HS-27A (cell line): ENCODE measurements around the gene PTGES.
"Not testable (repeated sequence)": the region's sequence is repeated elsewhere in the genome, so short reads cannot be mapped to it uniquely, and the experiment has no call there.

Experiments
- DNase-seq: peaks from one replicate; pipeline ENCODE4 v3.0.0-alpha.2; 2012; ENCODE audit warnings: low read depth, missing footprints

Gene PTGES

DNA sequence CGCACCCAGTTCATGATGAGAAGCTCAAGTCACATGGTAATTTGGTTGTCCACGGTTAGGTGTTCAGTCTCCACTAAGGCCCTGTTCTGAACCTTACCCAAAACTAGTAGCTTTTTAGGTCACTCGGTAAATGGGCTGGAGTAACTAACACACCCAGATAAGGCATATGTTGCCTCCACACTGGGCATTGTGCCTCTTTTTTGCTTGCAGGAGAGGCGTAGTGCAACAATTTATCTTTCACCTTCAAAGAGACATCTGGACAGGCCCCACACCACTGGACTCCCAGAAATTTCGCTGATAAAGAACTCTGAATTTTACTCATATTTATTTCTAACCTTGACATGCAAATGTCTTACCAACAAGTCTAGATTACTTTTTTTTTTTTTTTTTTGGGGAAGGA lies 16.8 kb upstream of the PTGES start:
- DNase-seq = no peak

DNA sequence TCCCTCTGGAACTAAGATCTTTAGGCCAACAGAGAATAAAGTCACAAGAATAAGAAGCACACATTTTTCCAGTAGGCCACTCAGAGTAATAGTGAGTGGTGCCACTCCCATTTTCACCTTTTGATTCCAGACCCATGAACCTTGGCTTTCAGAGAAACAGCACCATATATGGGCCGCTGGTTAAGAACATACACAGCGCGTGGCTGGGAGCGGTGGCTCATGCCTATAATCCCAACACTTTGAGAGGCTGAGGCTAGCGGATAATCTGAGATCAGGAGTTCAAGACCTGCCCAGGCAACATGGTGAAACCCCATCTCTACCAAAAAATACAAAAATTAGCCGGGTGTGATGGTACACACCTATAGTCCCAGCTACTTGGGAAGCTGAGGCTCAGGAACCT lies 15.6 kb upstream of the PTGES start:
- DNase-seq = no peak

DNA sequence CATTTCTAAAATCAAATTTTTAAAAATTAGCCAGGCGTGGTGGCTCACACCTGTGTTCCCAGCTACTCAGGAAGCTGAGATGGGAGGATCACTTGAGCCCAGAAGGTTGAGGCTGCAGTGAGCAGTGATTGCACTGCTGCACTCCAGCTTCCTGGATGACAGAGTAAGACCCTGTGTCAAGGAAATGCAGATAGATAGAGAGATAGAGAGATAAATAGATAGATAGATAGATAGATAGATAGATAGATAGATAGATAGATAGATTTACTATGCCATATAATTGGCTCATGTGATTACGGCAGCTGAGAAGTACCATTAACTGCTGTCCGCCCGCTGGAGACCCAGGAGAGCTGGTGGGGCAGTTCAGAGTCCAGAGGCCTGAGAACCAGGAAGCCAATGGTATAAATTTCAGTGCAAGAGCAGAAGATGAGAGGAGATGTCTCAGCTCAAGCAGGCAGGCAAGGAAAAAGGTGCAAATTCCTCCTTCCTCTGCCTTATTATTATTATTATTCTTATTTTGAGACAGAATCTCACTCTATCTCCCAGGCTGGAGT lies 13.0 kb upstream of the PTGES start:
- no peak for DNase-seq

DNA sequence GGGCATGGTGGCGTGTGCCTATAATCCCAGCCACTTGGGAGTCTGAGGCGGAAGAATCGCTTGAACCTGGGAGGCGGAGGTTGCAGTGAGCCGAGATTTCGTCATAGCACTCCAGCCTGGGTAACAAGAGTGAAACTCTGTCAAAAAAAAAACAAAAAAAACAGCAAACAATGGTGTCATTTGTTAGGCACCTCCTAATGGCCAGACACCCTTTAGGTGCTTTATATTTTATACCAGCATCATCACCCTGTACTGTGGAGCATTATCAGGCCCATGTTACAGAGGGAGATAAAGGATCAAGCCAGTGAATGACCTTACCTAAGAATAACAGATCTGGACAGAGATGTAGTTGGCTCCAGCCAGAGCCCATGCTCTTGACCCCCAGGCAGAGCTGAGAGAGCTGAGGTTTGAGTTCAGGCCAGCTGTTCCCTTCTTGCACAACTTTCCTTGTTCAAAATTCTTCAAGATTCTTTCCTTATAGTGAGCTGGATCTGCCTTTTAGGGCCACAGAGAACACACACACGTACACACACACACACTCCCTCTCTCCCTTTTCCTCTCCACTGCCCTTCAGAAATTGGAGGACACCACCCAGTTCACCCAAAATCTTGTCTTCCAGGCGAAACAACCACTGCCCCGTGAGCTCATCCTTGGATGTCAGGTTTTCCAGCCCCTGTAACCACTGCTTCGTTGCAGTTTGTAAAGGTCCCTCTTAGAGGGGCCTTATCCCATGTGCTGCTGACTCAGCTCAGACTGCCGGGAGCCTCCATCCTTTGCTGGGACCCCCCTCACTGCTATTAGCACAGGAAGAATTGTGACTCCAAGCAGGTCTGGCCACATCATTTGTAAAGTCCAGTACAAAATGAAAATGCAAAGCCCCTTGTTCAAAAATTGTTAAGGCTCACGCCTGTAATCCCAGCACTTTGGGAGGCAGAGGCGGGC lies 10.4 kb upstream of the PTGES start:
- no peak for DNase-seq

DNA sequence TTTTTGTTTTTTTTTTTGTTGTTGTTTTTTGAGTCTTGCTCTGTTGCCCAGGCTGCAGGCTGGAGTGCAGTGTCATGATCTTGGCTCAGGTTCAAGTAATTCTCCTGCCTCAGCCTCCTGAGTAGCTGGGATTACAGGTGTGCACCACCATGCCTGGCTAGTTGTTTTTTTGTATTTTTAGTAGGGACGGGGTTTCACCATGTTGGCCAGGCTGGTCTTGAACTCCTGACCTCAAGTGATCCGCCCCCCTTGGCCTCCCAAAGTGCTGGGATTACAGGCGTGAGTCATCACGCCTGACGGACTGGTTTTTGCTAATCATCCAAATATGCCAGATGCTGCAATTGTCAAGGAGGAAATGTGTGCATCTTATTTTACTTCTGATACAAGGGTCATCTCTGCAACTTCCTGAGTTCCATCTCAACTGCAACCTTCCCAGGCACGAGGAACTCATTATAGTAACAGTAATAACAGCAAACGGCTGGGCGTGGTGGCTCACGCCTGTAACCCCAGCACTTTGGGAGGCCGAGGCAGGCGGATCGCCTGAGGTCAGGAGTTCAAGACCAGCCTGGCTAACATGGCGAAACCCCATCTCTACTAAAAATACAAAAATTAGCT lies 9.6 kb upstream of the PTGES start:
- not testable (repeated sequence) for DNase-seq

DNA sequence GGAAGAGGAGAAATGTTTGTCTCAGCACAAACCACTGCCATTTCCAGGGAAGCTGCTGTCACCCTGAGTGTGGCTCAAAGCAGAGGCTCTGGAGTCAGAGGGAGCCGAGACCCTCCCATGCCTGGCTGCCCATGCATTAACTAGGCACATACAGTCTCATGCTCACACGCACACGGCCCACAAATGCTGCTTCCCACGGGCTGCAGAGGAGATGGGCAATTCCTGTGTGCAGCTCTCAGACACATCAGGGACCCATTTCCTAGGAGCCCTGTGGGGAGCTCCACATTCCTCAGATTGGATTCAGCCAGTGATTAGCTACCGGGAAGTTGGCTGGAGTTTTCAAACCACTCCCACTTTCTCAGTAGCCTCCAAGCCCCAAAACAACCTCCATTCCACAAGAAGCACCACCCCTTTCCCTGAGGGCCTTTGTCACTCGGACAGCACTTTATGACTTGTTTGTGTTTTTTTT lies 9.1 kb upstream of the PTGES start:
- DNase-seq = no peak

DNA sequence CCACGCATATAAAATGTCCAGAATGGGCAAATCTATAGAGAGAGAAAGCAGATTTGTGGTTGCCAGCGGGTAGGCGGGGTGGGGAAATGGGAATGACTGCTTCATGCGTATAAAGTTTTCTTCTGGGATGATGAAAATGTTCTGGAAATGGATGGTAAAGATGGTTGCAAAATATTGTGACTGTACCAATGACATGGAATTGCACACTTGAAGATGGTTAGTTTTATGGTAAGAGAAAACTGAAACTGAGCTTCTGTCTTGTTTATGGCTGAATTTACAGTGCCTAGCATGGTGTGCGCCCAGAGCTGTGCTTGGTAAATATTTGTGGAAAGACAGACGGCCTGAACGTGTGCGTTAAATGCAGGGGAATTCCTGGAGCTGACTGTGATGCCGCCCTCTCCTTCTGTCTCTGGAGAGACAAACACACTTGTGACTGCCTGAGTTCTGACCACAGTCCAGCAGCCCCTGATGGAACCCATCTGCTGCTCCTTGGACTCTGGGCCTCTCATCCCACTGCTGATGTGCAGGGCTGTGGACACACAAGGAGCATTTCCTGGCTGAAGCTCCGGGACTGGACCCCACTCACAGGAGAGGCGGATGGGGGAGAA lies 8.6 kb upstream of the PTGES start:
- DNase-seq = no peak

DNA sequence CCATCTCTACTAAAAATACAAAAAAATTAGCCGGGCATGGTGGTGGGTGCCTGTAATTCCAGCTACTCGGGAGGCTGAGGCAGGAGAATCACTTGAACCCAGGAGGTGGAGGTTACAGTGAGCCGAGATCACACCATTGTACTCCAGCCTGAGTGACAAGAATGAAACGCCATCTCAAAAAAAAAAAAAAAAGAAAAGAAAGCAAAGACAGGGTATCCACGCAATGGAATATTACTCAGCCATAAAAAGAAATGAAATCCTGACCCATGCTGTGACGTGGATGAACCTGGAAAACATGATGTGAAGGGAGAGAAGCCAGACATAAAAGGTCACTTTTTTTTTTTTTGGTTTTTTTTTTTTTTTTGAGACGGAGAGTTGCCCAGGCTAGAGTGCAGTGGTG lies 7.9 kb upstream of the PTGES start:
- DNase-seq = not testable (repeated sequence)

DNA sequence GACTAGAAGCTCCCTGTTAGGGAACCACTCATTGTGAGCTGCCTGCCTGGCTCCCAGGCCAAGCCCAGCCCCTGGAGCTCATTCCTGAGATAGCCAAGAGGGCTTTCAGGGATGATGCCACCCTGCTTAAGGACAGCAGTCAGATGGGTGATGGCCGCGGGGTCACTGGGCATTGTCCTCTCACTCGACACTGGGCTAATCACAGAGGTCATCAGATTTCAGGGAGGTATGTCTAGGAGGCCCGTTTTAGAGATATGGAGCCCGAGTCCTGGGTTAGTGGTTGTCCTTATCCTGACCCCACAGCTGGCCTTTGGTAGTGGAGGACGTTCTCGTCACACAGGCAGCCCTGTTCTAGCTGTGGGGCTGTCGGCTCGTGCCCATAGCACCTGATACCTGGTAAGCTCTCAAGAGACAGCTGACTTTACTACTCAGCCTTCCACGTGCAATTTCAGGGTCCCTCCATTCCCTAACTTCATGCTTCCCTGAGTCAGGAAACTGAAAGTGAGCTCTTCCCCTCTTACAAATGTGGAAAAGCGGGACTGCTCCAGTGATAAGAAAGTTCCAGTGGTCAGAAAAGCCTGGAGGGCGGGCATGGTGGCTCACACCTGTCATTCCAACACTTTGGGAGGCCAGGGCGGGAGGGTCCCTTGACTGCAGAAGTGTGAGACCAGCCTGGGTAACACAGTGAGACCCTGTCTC lies 7.1 kb upstream of the PTGES start:
- no peak for DNase-seq

DNA sequence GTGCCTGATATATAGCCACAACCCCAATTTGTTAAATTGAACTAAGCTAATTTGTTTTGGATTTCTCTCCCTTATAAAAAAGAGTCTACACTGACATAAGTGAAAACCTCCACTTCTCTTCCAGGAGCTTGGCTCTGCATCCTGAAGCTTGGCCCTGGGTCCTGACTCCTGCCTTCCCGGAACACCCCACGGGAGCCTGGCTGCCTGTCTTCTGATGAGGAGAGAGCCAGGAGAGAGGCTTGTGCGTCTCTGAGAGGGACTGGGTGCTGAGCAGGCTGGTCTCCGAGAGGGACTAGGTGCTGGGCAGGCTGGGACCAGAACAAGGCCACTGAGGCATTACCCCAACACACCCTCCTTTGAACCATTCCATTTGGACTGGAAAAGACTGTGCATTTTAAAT lies 6.5 kb upstream of the PTGES start:
- no peak for DNase-seq

DNA sequence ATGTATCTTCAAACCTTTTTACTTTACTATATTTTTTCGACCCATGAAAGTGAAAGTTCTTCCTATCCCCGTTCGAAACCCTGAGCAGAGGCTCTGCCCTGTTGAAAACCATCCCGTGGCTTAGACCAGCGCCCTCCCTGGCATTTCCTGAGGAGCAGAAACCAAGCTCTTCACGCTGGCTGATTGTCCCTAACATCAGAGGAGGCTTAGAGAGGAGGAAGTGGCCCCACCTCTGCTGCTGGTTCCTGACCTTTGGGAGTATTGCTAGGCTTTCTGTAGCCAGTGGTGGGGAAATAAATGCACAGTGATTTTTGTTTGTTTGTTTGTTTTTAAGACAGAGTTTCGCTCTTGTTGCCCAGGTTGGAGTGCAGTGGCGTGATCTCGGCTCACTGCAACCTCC lies 4.2 kb upstream of the PTGES start:
- DNase-seq = no peak

DNA sequence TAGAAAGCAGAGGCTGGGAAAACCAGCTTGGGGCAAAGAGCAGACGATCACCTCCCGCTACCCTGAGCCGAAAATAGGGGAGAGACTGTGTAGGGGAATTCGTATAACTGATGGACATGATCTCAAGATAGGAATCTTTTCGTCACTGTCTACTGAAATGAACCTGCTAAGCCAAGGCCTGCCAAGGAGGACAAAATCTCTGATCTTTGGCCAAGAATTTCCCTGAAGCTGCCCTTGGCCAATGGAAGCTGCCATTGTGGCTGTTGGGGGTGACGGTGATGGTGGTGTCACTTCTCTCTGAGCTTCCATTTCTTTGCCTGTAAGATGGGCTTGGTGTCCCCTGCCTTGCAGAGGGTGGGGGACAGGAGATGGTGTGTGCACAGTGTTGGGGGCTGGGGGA lies 3.3 kb upstream of the PTGES start:
- DNase-seq = no peak

DNA sequence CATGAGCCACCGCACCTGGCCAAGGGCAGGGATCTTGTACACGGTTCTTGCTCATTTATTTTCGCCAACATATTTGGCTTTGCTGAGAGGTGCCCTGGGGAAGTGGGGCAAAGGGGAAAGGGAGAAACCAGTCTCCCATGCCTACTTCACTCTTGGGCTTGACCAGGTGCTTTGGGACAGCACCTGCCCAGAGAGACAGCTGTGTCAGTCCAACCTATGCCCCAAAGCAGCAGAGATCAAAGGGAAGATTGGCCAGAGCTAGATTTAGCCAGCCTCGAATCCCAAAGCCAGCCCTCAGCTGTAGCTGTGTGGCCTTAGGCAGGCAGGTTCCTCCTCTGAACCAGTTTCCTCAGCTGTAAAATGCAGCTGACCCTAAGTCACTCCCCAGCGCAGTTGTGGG lies 2.3 kb upstream of the PTGES start:
- no peak for DNase-seq

DNA sequence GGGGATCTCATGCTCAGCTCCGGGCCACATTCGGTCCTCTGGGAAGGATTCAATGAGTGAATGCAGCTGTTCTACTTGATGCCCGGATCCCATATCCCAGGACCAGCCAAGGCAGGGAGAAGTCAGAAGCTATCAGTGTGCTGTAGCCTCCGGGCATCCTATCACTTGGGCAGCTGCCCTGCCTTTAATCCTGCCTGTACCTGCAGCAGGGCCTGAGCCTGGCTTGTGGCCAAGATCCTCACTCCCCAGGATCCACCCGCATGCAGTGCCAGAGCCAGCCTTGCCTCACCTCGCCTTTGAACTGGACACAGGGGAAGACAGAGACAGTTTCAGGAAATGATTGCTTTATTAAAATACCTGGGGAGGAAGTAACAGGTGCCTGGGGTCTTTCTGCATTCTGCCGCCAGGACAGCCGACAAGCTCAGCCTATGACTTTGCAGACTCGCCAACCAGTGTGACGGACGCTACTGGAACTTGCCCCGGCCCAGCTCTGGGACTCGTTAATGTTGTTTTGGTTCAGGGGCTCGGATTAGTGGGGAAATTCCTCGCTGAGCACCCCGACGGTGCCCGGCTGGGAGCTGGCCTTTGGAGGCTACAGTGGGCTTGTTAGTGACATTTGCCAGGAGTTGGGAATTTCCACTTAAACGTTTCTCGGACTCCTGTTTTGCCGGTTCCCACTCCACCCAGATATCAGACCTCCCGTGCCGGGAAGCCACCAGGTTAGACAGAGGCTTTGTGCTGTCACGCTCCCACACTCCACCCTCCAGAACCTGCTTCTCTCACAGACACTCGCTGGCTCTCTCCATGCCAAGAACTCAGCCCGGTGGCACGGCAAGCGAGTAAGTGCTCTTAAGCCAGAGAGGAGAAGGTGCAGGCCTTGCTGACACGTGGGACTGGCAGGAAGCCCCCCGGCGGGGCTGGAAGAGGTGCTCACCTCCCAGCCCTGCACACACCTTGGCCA lies 721 bp downstream of the PTGES start:
- DNase-seq = no peak

DNA sequence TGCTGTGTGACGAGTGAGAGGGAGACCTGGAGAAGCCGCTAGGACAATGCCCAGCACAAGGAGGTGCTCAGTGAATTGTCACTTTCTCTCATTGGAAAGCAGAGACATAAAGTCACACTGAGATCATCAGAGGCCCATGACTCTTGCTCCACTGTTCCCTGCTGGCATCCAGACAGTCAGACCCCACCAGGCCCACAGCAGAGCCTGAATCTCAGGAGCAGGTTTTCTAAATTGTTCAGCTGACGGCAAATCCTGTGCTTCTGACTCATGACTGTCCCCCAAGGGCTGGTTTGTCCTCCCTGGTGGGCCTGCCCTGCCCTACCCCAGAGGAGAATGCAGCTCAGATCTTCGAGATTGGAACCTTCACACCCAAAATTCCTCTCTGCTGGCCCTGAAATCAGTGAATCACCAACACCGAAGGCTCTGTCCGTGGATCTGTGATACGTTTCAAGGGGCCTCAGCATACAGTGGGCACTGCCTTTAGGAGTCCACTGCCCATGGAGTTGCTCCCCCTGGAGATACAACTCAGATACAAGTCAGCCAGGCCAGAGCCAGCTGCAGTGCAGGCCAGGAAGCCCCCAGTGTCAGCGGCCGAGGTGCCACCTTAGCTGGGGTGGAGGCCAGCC lies 2.7 kb downstream of the PTGES start:
- DNase-seq = peak; percentile 60

DNA sequence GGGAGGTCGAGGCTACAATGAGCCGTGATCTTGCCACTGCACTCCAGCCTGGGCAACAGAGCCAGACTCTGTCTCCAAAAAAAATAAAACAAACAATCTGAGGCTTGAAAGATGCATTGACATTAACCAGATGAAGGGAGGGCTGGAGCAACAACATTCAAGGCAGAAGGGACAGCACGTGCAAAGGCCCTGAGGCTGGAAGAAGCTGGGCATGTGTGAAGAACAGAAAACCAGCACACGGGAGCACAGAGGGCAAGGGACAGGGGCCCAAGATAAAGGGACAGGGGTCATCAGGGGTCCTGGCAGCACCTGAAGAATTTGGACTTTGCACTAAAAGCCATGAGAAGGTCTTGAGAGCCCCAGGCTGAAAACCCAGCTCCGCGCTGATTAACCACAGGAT lies 3.3 kb downstream of the PTGES start:
- no peak for DNase-seq

DNA sequence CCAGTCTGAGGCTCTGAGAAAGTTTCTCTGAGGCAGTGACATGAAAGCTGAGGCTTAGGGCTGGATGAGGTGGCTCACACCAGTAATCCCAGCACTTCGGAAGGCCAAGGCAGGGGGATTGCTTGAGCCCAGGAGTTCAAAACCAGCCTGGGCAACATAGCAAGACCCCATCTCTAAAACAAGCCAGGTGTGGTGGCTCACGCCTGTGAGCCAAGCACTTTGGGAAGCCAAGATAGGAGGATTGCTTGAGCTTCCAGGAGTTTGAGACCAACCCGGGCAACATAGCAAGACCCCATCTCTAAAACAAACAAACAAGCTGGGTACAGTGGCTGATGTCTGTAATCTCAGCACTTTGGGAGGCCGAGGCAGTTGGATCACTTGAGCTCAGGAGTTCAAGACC lies 3.8 kb downstream of the PTGES start:
- not testable (repeated sequence) for DNase-seq

DNA sequence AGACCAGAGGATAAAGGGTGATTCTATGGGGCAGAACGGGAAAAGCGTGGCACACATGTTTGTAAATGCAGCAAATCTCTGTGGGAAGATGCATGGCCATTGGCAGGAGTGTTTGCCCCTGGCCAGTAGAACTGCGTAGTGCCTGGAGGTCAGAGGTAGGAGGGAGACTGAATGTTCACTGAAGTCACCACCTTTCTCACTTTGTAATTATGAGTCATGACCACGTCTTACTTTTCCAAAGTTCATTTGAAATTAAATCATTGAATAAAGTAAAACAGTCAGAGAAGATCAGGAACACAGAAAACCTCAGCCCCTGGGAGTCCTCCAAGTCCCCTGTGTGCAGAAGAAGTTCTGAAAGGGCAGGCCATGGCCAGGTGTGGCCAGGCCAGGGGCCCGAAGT lies 4.6 kb downstream of the PTGES start:
- DNase-seq = no peak

DNA sequence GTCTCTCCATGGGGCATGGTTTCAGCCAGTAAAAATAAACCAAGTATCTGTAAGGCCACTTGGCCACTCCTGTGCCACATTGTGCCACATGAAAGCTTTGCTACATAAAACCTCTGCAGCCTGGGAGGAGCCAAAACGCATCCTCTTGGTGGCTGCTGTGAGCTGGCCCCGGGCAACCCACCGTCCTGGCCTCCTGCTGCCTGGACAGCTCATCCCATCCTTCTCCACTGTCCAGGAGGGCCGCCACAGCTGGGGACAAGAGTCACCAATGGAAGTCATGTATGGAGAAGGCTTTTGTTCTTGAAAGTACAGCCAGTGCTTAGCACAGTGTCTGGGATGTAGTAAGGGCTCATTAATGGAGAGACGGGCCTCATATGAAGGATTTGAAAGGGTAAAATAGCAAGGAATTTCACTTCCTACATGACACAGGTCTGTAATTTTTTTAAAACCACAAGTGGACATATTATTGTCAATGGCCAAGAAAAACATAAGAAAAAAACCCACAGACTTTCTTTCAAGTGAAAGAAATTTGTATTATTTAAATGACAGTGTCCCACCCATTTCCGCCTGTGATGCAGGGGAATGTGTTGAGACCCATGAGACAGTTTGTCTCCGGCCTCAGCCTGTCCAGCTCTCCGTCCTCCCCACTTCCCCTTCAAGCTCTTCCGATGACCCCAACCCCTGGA lies 6.6 kb downstream of the PTGES start:
- no peak for DNase-seq

DNA sequence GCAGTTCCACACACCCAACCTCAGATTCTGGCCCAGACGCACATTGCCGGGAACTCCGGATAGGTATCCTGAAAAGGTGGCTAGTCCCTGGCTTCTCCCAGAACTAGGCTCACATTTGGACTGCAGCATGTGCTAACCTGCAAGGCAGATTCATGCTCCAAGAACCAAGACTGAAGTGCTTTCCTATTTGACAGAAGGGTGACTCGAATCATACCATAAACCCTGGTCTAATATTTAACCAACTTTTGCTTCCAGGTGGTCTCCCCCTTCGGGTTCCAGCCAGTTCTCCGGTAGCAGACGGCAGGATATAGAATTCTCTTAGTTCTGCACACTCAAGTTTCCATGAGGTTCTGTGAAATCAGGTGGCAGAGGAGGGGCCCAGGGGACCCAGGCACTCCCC lies 7.6 kb downstream of the PTGES start:
- DNase-seq = no peak
